ENCODE measurements around the gene ABR.

- TF ChIP-seq CTCF (IDR thresholded peaks at IDR 0.05; ENCODE audit: low read length), result no peak
- no peak for TF ChIP-seq EZH2 (optimal IDR thresholded peaks at IDR 0.05; ENCODE audit: low read depth, low read length)
- no peak for TF ChIP-seq EZH2phosphoT487 (IDR thresholded peaks at IDR 0.05; ENCODE audit: low read length)
Observed at GRCh38 chr17:1159431-1160180, 20.2 kb downstream of the ABR start.

Measured in MM.1S (cell line).